GM21515 (cell line): ENCODE measurements around the gene ABTB2.

Experiments used
- ATAC-seq: cut with Tn5 transposase; IDR thresholded peaks from one replicate; pipeline ENCODE4 v1.9.1; 2021; ENCODE audit not compliant: unreplicated experiment

The ABTB2 gene

GRCh38 chr11:34363363-34364084 is 5.7 kb upstream of the ABTB2 start:
- no peak for ATAC-seq

GRCh38 chr11:34360046-34360445 is 2.2 kb upstream of the ABTB2 start:
- ATAC-seq: no peak

- ATAC-seq: no peak
These were observed 1.7 kb upstream of the ABTB2 start for GRCh38 chr11:34359548-34359891.

GRCh38 chr11:34358728-34359547 is 1.1 kb upstream of the ABTB2 start:
- ATAC-seq: peak; percentile 17

- ATAC-seq: peak; percentile 2
These were observed 483 bp upstream of the ABTB2 start for GRCh38 chr11:34358258-34358727.

GRCh38 chr11:34356913-34357700 is 703 bp downstream of the ABTB2 start:
- peak; percentile 10 for ATAC-seq

GRCh38 chr11:34356576-34356912 is 1.3 kb downstream of the ABTB2 start:
- ATAC-seq: no peak

GRCh38 chr11:34356130-34356529 is 1.7 kb downstream of the ABTB2 start:
- no peak for ATAC-seq

GRCh38 chr11:34355726-34356125 is 2.1 kb downstream of the ABTB2 start:
- no peak for ATAC-seq

GRCh38 chr11:34354782-34355181 is 3.0 kb downstream of the ABTB2 start:
- no peak for ATAC-seq

GRCh38 chr11:34353881-34354280 is 3.9 kb downstream of the ABTB2 start:
- ATAC-seq: no peak

GRCh38 chr11:34351687-34352469 is 5.9 kb downstream of the ABTB2 start:
- ATAC-seq: peak; percentile 54

GRCh38 chr11:34351051-34351450 is 6.8 kb downstream of the ABTB2 start:
- ATAC-seq: no peak

- ATAC-seq: no peak
These were observed 7.9 kb downstream of the ABTB2 start for GRCh38 chr11:34349882-34350281.

GRCh38 chr11:34348919-34349318 is 8.9 kb downstream of the ABTB2 start:
- no peak for ATAC-seq

- ATAC-seq: no peak
These were observed 9.7 kb downstream of the ABTB2 start for GRCh38 chr11:34348096-34348495.

- ATAC-seq: no peak
These were observed 11.3 kb downstream of the ABTB2 start for GRCh38 chr11:34346551-34346950.

- ATAC-seq: no peak
These were observed 11.8 kb downstream of the ABTB2 start for GRCh38 chr11:34345991-34346480.

- no peak for ATAC-seq
These were observed 12.3 kb downstream of the ABTB2 start for GRCh38 chr11:34345540-34345876.

- no peak for ATAC-seq
These were observed 12.9 kb downstream of the ABTB2 start for GRCh38 chr11:34344768-34345539.
